DND-41 (cell line): ENCODE results near the gene SYT1.

Source experiments
- ATAC-seq: fragments of 200-7000 bp; cut with Tn5 transposase; 3 replicates; pipeline ENCODE4 v1.9.1; 2021; ENCODE audit warnings: low read depth; ENCODE audit not compliant: insufficient read depth
- DNase-seq: peaks from one replicate; pipeline ENCODE4 v3.0.0-alpha.2; 2020
- H2AFZ ChIP-seq: 2 replicates; pipeline ENCODE4 v1.6.0; 2012; ENCODE audit warnings: low read depth, low read length
- H3K27ac ChIP-seq: 2 replicates; pipeline ENCODE4 v1.5.1; 2012; ENCODE audit warnings: low read length, inconsistent platforms
- H3K27me3 ChIP-seq: fragments of 200-600 bp; sonication (generic); 2 replicates; pipeline ENCODE4 v1.6.0; 2012; ENCODE audit warnings: low read length, mild to moderate bottlenecking, inconsistent platforms; ENCODE audit not compliant: insufficient read depth, poor library complexity
- H3K36me3 ChIP-seq: 2 replicates; pipeline ENCODE4 v1.5.1; 2012; ENCODE audit warnings: low read length, inconsistent platforms; ENCODE audit not compliant: insufficient read depth
- H3K4me1 ChIP-seq: 2 replicates; pipeline ENCODE4 v1.5.1; 2012; ENCODE audit warnings: mild to moderate bottlenecking, low read length; ENCODE audit not compliant: insufficient read depth
- H3K4me2 ChIP-seq: 2 replicates; pipeline ENCODE4 v1.6.0; 2012; ENCODE audit warnings: mild to moderate bottlenecking, moderate library complexity, low read length, inconsistent platforms; ENCODE audit not compliant: insufficient read depth
- H3K4me3 ChIP-seq, 2 experiments: fragments of 200-600 bp in 1 of 2; shearing (Covaris generic) in 1 of 2; 2 replicates each; pipeline ENCODE4 v1.5.1; 2012 to 2016; ENCODE audit warnings: inconsistent platforms in 2 of 2, low read length in 2 of 2, mild to moderate bottlenecking in 2 of 2, low read depth in 1 of 2, moderate library complexity in 1 of 2
- H3K79me2 ChIP-seq: 2 replicates; pipeline ENCODE4 v1.6.0; 2012; ENCODE audit warnings: low read length, inconsistent platforms; ENCODE audit not compliant: insufficient read depth
- H3K9ac ChIP-seq: 2 replicates; pipeline ENCODE4 v1.6.0; 2012; ENCODE audit warnings: low read depth, mild to moderate bottlenecking, inconsistent platforms, low read length, moderate library complexity
- H3K9me3 ChIP-seq: 2 replicates; pipeline ENCODE4 v1.5.1; 2012; ENCODE audit warnings: low read length, moderate library complexity, mild to moderate bottlenecking, inconsistent platforms; ENCODE audit not compliant: insufficient read depth, severe bottlenecking
- H4K20me1 ChIP-seq: 2 replicates; pipeline ENCODE4 v1.6.0; 2012; ENCODE audit warnings: low read length; ENCODE audit not compliant: insufficient read depth
- EZH2 ChIP-seq: IDR thresholded peaks from 3 replicates; pipeline ENCODE4 v1.6.1; 2012; ENCODE audit warnings: borderline replicate concordance, low read depth, mild to moderate bottlenecking, moderate library complexity, low read length, inconsistent platforms; ENCODE audit not compliant: severe bottlenecking
- TF ChIP-seq, protein P1 (sequence below): IDR thresholded peaks from 2 replicates; pipeline ENCODE4 v1.5.1; 2012; ENCODE audit warnings: borderline replicate concordance, low read length, moderate library complexity, mild to moderate bottlenecking; ENCODE audit not compliant: poor library complexity, severe bottlenecking; ENCODE audit errors: extremely low read depth

SYT1 gene

DNA sequence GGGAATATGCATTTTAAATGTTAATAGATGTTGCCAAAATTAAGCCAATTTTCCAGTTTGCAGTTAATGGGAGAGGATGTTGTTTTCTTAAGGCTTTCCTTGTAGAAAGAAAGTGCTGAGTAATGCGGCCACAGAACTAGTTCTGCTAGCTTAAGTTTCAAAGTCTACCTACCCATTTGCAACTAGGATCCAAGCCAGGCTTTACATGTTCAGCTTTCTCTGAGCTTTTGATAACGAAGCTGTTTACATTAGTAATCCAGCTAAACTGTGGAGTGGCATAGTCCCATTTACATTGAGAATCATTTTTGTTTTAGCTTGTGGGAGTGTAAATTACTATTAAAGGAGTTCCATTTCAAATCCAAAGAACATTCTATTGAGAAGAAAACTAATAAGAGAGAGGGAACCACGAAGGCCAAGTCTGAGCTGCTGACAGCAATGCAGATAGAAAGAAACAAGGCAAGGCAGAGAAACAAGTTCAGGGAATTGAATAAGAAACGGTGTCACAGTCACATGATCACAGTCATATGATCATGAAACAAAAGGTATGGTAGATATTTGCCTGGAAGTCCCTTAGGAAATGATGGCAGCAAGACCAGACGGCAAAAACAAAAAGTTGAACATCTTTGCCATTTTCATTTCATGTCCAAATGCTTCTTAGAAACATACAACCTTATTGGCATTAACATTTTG is 551.3 kb downstream of the SYT1 start:
- Histone ChIP-seq H3K4me3 (no peak overlapping the region), H3K9me3 (no peaks in the 10 kb centered on the region), H4K20me1 (no peaks in the 10 kb centered on the region), H3K9ac (no peak overlapping the region), H3K4me2 (no peak overlapping the region), H2AFZ (no peak overlapping the region), H3K27me3 (no peaks in the 10 kb centered on the region), H3K4me1 (no peaks in the 10 kb centered on the region), H3K79me2 (no peaks in the 10 kb centered on the region), H3K27ac (no peak overlapping the region), H3K36me3 (no peaks in the 10 kb centered on the region)
- no peak for ATAC-seq
- DNase-seq = no peak
- TF ChIP-seq EZH2 = no peak
- TF ChIP-seq, protein P1, sequence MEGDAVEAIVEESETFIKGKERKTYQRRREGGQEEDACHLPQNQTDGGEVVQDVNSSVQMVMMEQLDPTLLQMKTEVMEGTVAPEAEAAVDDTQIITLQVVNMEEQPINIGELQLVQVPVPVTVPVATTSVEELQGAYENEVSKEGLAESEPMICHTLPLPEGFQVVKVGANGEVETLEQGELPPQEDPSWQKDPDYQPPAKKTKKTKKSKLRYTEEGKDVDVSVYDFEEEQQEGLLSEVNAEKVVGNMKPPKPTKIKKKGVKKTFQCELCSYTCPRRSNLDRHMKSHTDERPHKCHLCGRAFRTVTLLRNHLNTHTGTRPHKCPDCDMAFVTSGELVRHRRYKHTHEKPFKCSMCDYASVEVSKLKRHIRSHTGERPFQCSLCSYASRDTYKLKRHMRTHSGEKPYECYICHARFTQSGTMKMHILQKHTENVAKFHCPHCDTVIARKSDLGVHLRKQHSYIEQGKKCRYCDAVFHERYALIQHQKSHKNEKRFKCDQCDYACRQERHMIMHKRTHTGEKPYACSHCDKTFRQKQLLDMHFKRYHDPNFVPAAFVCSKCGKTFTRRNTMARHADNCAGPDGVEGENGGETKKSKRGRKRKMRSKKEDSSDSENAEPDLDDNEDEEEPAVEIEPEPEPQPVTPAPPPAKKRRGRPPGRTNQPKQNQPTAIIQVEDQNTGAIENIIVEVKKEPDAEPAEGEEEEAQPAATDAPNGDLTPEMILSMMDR = no peak

DNA sequence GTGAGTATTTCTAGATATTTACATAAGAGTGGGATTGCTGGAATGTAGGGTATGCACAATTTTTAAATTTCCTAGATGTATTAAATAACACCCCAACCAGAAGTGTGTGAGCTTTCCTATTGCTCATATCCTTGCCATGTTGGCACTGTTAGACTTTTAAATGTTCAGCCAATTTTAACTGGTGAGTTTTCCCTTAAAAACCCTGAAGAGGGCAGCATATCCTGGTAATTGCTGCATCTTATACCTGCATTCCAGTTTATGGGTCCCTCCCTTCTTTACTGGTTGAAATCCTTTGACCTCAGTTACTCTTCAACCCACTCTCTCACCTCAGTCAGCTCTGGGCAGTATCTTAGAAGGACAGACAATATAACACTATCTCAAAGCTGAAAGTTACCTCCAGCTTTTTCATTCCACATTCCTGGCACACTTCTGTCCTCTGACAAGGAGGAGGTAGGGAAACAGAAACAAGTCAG is 555.6 kb downstream of the SYT1 start:
- Histone ChIP-seq H3K36me3 (no peaks in the 10 kb centered on the region), H3K9ac (no peak overlapping the region), H3K4me1 (no peaks in the 10 kb centered on the region), H3K27me3 (no peaks in the 10 kb centered on the region), H3K4me2 (no peak overlapping the region), H4K20me1 (no peaks in the 10 kb centered on the region), H3K79me2 (no peaks in the 10 kb centered on the region), H2AFZ (no peak overlapping the region), H3K27ac (no peak overlapping the region), H3K9me3 (no peaks in the 10 kb centered on the region), H3K4me3 (no peak overlapping the region)
- no peak for TF ChIP-seq EZH2
- TF ChIP-seq, protein P1 = peak; percentile 36
- no peak for DNase-seq
- ATAC-seq = no peak

DNA sequence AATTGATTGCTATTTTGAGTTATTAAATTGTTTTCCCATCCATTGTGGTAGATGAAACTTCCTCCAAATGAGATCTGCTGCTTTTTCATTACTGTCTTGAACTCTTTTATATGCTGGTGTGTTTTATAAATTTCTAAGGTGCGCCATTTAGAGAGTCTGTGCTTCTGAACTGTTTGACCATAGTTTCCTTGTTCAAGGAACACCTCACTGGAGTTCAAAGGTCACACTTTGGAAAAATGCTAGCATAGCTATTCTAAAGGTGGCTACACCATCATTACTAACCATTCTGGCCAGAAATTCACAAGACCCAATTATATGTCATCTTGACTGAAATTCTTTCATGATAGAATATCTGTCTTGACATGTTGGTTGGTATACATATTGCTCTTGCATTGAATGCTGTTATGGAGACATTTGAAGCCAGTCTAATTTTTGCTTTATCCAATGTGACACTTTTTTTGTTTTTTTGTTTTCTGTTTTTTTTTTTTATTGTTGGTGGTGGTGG is 556.7 kb downstream of the SYT1 start:
- H3K79me2 ChIP-seq = no peaks in the 10 kb centered on the region

More for the DNA sequence above, 556.7 kb downstream of the SYT1 start:
- Histone ChIP-seq H3K9ac (no peak overlapping the region), H3K36me3 (no peaks in the 10 kb centered on the region), H3K9me3 (no peaks in the 10 kb centered on the region), H2AFZ (no peak overlapping the region), H3K4me2 (no peak overlapping the region), H3K4me1 (no peaks in the 10 kb centered on the region), H3K27ac (no peak overlapping the region), H4K20me1 (no peaks in the 10 kb centered on the region), H3K27me3 (no peaks in the 10 kb centered on the region), H3K4me3 (no peak overlapping the region)
- no peak for DNase-seq
- ATAC-seq = no peak
- TF ChIP-seq, protein P1 = no peak
- TF ChIP-seq EZH2 = no peak
